ENCODE measurements around the gene GATA6.
A peak's percentile ranks its signal among the peaks of the same experiment; 100 is the strongest.

Gene GATA6

GRCh38 chr18:22167091-22167470, 2.3 kb upstream of the GATA6 start:
- peak overlapping the region in 1 of 2 donors; percentile 44 for H3K4me3 ChIP-seq (ENCODE audit: low read depth in 1 of 2, low read length in 2 of 2)

DNA sequence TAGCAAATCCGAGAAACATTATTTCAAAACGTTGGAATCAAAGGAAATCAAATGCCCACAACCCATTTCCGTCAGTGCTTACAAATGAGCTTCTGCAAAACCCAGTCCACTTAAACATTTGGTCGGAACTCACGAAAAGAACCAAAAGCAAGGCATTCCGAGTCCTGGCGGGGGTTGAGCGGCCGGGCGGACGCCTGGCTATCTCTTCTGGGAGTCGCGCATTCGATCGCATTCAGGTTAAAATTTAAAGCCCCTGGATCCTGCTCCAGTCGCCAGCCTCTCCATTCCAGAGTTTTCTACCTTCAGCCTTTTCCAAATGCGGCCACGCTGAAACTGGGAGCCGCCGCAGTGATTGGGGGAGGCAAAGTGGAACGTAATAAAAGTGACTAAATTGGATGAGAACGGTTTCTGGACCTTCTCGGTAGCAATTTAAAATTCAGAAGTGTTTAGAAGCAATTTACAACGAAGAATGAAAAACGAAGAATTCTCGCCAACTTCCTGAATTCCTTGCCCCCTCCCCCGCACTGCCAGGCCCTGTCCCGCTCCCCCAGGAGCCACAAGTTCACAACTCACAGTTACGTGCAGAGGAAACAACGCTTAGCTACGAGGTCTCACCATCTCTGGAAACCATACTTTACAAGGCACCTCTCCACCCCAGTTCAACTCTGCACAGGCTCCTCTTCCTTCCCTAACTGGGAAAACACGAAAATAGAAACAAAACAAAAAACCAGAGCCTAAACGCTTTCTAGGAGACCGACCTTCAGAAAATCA, 1.7 kb upstream of the GATA6 start:
- H3K36me3 ChIP-seq (ENCODE audit: control insufficient read depth in 1 of 2, insufficient read depth in 2 of 2, low read length in 2 of 2), result no peaks in the 10 kb centered on the region
- peak overlapping the region; percentile 67 for H3K27ac ChIP-seq (ENCODE audit: low read length)
- H3K4me3 ChIP-seq (ENCODE audit: low read depth in 1 of 2, low read length in 2 of 2), result peak overlapping the region in 1 of 2 donors; percentile 44
- peaks cover 0 to 53% of the 10 kb centered on the region in 2 donors for H3K4me1 ChIP-seq (ENCODE audit: control insufficient read depth in 1 of 2, insufficient read depth in 2 of 2, low read length in 2 of 2)
- H3K27me3 ChIP-seq (ENCODE audit: low read depth, low read length), result peaks cover 61% of the 10 kb centered on the region
- H3K9me3 ChIP-seq (ENCODE audit: control insufficient read depth in 1 of 2, low read length in 2 of 2), result no peaks in the 10 kb centered on the region

More at GRCh38 chr18:22167091-22167470, 2.3 kb upstream of the GATA6 start:
- Histone ChIP-seq H3K27me3 (ENCODE audit: low read depth, low read length) (peaks cover 55% of the 10 kb centered on the region), H3K36me3 (ENCODE audit: control insufficient read depth in 1 of 2, insufficient read depth in 2 of 2, low read length in 2 of 2) (no peaks in the 10 kb centered on the region), H3K4me1 (ENCODE audit: control insufficient read depth in 1 of 2, insufficient read depth in 2 of 2, low read length in 2 of 2) (peaks cover 0 to 53% of the 10 kb centered on the region in 2 donors), H3K9me3 (ENCODE audit: control insufficient read depth in 1 of 2, low read length in 2 of 2) (no peaks in the 10 kb centered on the region), H3K27ac (ENCODE audit: low read length) (peak overlapping the region; percentile 67)

- Histone ChIP-seq H3K27me3 (ENCODE audit: low read depth, low read length) (peaks cover 56% of the 10 kb centered on the region), H3K4me1 (ENCODE audit: control insufficient read depth in 1 of 2, insufficient read depth in 2 of 2, low read length in 2 of 2) (peaks cover 0 to 53% of the 10 kb centered on the region in 2 donors), H3K4me3 (ENCODE audit: low read depth in 1 of 2, low read length in 2 of 2) (peak overlapping the region; percentile 44 to 97), H3K9me3 (ENCODE audit: control insufficient read depth in 1 of 2, low read length in 2 of 2) (no peaks in the 10 kb centered on the region), H3K36me3 (ENCODE audit: control insufficient read depth in 1 of 2, insufficient read depth in 2 of 2, low read length in 2 of 2) (no peaks in the 10 kb centered on the region), H3K27ac (ENCODE audit: low read length) (peak overlapping the region; percentile 65)
Observed at GRCh38 chr18:22168360-22168921, 948 bp upstream of the GATA6 start.

DNA sequence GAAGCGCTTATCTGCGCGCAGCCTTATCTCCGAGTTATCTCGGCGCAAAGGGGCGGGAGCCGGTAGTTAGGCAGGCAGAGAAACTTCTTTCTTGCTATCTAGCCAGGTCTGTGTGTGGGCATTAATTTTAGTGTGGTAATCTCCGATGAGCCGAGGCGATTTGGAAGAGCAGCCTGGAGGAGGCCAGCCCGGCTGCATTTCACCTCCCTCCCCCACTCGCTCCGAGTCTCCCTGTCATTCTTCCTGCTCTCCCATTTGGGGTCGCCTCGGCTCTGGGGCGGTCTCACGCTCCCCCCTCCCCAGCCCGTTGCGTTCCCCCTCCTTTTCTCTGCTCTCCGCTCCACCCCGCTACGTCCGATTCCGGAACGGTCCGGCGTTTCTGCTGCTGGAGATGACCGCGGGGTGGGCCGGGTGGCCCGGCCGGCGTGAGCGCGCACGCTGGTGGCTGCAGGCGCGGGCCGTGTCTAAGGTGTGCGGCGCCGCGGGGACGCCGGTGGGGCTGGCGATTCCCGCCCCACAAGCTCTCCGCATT, 566 bp downstream of the GATA6 start:
- Histone ChIP-seq H3K4me3 (ENCODE audit: low read depth in 1 of 2, low read length in 2 of 2) (peak overlapping the region; percentile 87 to 97), H3K36me3 (ENCODE audit: control insufficient read depth in 1 of 2, insufficient read depth in 2 of 2, low read length in 2 of 2) (no peaks in the 10 kb centered on the region), H3K4me1 (ENCODE audit: control insufficient read depth in 1 of 2, insufficient read depth in 2 of 2, low read length in 2 of 2) (peaks cover 0 to 49% of the 10 kb centered on the region in 2 donors), H3K27me3 (ENCODE audit: low read depth, low read length) (peaks cover 41% of the 10 kb centered on the region), H3K9me3 (ENCODE audit: control insufficient read depth in 1 of 2, low read length in 2 of 2) (no peaks in the 10 kb centered on the region), H3K27ac (ENCODE audit: low read length) (peak overlapping the region; percentile 77)

DNA sequence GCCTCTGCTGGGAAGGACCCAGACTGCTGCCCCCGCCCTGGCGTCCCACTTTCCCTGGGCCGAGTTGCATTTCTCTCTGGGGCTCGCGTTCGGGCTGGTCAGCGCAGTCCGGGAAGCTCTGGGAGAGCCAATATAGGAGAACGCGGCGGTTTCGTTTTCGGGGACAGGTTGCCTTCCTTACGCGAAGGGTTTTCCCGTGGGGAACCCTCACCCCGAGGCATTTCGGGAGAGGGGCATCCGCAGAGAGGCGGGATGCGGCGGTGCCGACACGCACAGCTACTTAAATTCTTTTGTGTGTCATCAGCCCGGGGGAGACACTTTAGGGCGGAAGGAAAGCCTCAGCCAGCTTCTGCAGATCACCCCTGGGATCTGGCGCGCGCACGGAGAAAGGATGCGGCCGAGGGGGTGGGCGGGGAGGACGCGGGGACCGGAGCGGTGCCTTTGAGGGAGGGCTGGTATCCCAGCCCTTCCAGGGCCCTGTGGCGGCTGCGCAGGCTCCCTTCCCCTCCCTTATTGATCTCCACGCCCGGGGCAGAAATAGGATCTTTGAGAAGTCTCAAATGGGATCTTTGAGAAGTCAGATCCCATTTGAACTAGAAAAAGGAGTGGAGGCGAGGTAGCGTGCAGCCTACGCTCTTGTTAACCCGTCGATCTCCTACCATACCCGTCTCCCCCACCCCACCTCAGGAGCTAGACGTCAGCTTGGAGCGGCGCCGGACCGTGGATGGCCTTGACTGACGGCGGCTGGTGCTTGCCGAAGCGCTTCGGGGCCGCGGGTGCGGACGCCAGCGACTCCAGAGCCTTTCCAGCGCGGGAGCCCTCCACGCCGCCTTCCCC, 1.2 kb downstream of the GATA6 start:
- Histone ChIP-seq H3K4me1 (ENCODE audit: control insufficient read depth in 1 of 2, insufficient read depth in 2 of 2, low read length in 2 of 2) (peaks cover 0 to 45% of the 10 kb centered on the region in 2 donors), H3K9me3 (ENCODE audit: control insufficient read depth in 1 of 2, low read length in 2 of 2) (no peaks in the 10 kb centered on the region), H3K27ac (ENCODE audit: low read length) (peak overlapping the region; percentile 77), H3K36me3 (ENCODE audit: control insufficient read depth in 1 of 2, insufficient read depth in 2 of 2, low read length in 2 of 2) (no peaks in the 10 kb centered on the region), H3K4me3 (ENCODE audit: low read depth in 1 of 2, low read length in 2 of 2) (peak overlapping the region; percentile 87 to 97), H3K27me3 (ENCODE audit: low read depth, low read length) (peaks cover 37% of the 10 kb centered on the region)

- Histone ChIP-seq H3K27ac (ENCODE audit: low read length) (no peak overlapping the region), H3K9me3 (ENCODE audit: control insufficient read depth in 1 of 2, low read length in 2 of 2) (no peaks in the 10 kb centered on the region), H3K36me3 (ENCODE audit: control insufficient read depth in 1 of 2, insufficient read depth in 2 of 2, low read length in 2 of 2) (no peaks in the 10 kb centered on the region), H3K4me1 (ENCODE audit: control insufficient read depth in 1 of 2, insufficient read depth in 2 of 2, low read length in 2 of 2) (peaks cover 0 to 37% of the 10 kb centered on the region in 2 donors), H3K4me3 (ENCODE audit: low read depth in 1 of 2, low read length in 2 of 2) (peak overlapping the region in 1 of 2 donors; percentile 97), H3K27me3 (ENCODE audit: low read depth, low read length) (peaks cover 28% of the 10 kb centered on the region)
Observed at GRCh38 chr18:22171258-22172119, 2.1 kb downstream of the GATA6 start.

GRCh38 chr18:22172120-22172582, 2.8 kb downstream of the GATA6 start:
- peak overlapping the region; percentile 44 to 57 for H3K4me3 ChIP-seq (ENCODE audit: low read depth in 1 of 2, low read length in 2 of 2)
- H3K9me3 ChIP-seq (ENCODE audit: control insufficient read depth in 1 of 2, low read length in 2 of 2), result no peaks in the 10 kb centered on the region
- H3K27me3 ChIP-seq (ENCODE audit: low read depth, low read length), result peaks cover 22% of the 10 kb centered on the region
- H3K27ac ChIP-seq (ENCODE audit: low read length), result peak overlapping the region; percentile 55
- H3K36me3 ChIP-seq (ENCODE audit: control insufficient read depth in 1 of 2, insufficient read depth in 2 of 2, low read length in 2 of 2), result no peaks in the 10 kb centered on the region
- peaks cover 0 to 32% of the 10 kb centered on the region in 2 donors for H3K4me1 ChIP-seq (ENCODE audit: control insufficient read depth in 1 of 2, insufficient read depth in 2 of 2, low read length in 2 of 2)

GRCh38 chr18:22172594-22173049, 3.2 kb downstream of the GATA6 start:
- Histone ChIP-seq H3K27ac (ENCODE audit: low read length) (peak overlapping the region; percentile 55), H3K27me3 (ENCODE audit: low read depth, low read length) (peaks cover 21% of the 10 kb centered on the region), H3K4me3 (ENCODE audit: low read depth in 1 of 2, low read length in 2 of 2) (peak overlapping the region; percentile 44 to 57), H3K9me3 (ENCODE audit: control insufficient read depth in 1 of 2, low read length in 2 of 2) (no peaks in the 10 kb centered on the region), H3K4me1 (ENCODE audit: control insufficient read depth in 1 of 2, insufficient read depth in 2 of 2, low read length in 2 of 2) (peaks cover 0 to 28% of the 10 kb centered on the region in 2 donors), H3K36me3 (ENCODE audit: control insufficient read depth in 1 of 2, insufficient read depth in 2 of 2, low read length in 2 of 2) (no peaks in the 10 kb centered on the region)

DNA sequence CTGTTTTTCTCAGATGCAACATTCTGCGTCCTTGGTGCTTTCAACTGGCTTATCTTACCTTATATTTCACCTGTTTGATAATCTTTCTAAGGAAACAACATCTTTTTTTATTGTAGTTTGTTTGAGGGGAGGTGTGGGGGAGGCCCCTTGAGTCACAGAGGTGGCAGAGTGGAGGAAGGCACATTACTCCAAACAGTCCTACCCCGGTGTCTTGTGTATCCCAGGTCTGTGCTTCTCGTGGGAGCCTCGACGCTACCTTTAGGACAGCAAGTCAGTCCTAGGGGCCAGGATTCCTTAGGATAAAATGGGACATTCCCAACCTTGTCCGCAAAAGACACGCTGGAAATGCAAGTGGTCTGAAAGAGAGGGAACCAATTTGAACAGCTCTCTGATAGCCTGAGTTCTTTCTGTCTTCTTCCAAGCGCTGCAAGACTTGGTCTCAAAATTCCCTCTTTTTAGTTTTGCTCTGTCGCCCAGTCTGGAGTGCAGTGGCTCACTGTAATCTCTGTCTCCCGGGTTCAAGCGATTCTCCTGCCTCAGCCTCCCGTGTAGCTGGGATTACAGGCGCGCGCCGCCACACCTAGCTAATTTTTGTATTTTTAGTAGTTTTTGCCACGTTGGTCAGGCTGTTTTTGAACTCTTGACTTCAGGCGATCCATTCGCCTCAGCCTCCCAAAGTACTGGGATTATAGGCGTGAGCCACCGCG, 4.0 kb downstream of the GATA6 start:
- Histone ChIP-seq H3K36me3 (ENCODE audit: control insufficient read depth in 1 of 2, insufficient read depth in 2 of 2, low read length in 2 of 2) (no peaks in the 10 kb centered on the region), H3K4me3 (ENCODE audit: low read depth in 1 of 2, low read length in 2 of 2) (peak overlapping the region in 1 of 2 donors; percentile 57), H3K27me3 (ENCODE audit: low read depth, low read length) (peaks cover 13% of the 10 kb centered on the region), H3K4me1 (ENCODE audit: control insufficient read depth in 1 of 2, insufficient read depth in 2 of 2, low read length in 2 of 2) (peaks cover 0 to 20% of the 10 kb centered on the region in 2 donors), H3K9me3 (ENCODE audit: control insufficient read depth in 1 of 2, low read length in 2 of 2) (no peaks in the 10 kb centered on the region), H3K27ac (ENCODE audit: low read length) (peak overlapping the region; percentile 55)

DNA sequence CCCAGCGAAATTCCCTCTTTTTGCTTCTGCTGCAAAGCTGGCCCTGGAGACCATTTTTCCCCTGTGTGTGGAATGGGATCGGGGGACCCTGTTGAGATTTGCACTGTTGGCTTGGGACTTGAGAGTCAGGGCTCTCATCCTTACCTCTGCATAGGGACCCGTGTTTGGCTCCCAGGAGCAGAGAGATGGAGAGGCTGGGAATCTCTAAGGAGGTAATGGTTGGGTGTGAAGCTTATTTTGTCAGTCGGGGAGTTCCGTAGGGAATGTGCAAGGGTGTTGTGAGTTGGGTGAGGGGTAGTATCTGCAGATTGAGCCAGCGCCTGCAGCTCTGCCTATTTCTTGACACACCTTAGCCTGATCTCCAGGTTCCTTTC, 4.5 kb downstream of the GATA6 start:
- Histone ChIP-seq H3K4me1 (ENCODE audit: control insufficient read depth in 1 of 2, insufficient read depth in 2 of 2, low read length in 2 of 2) (peaks cover 0 to 15% of the 10 kb centered on the region in 2 donors), H3K4me3 (ENCODE audit: low read depth in 1 of 2, low read length in 2 of 2) (peak overlapping the region in 1 of 2 donors; percentile 57), H3K9me3 (ENCODE audit: control insufficient read depth in 1 of 2, low read length in 2 of 2) (no peaks in the 10 kb centered on the region), H3K36me3 (ENCODE audit: control insufficient read depth in 1 of 2, insufficient read depth in 2 of 2, low read length in 2 of 2) (no peaks in the 10 kb centered on the region), H3K27ac (ENCODE audit: low read length) (peak overlapping the region; percentile 55), H3K27me3 (ENCODE audit: low read depth, low read length) (peaks cover 10% of the 10 kb centered on the region)
